ENCODE data around the gene B3GALT6. TPM values are rescaled to one million over a fixed set of nuclear protein-coding genes. Genes with fewer than 3 reads are reported as not detected.
"Not testable (repeated sequence)": the region's sequence is repeated elsewhere in the genome, so short reads cannot be mapped to it uniquely, and the experiment has no call there.

Gene B3GALT6
- total RNA-seq, 1 donor from 2014 or later = 43.2 TPM

GRCh38 chr1:1245178-1245816, 13.3 kb downstream of the B3GALT6 start:
- Mint-ChIP-seq H3K4me1 (ENCODE audit: unreplicated experiment) (no peaks in the 10 kb centered on the region), H3K4me3 (ENCODE audit: unreplicated experiment) (no peak overlapping the region), H3K9me3 (ENCODE audit: unreplicated experiment) (no peaks in the 10 kb centered on the region), H3K27me3 (ENCODE audit: unreplicated experiment) (peaks cover 2% of the 10 kb centered on the region), H3K36me3 (ENCODE audit: low read depth, unreplicated experiment) (no peaks in the 10 kb centered on the region), H3K27ac (ENCODE audit: unreplicated experiment) (no peak overlapping the region)
- no peak for DNase-seq (ENCODE audit: low spot score)
- TF ChIP-seq CTCF (IDR thresholded peaks at IDR 0.05; ENCODE audit: unreplicated experiment) = no peak

GRCh38 chr1:1245817-1246576, 14.0 kb downstream of the B3GALT6 start:
- no peak for DNase-seq (ENCODE audit: low spot score)
- Mint-ChIP-seq H3K9me3 (ENCODE audit: unreplicated experiment) (no peaks in the 10 kb centered on the region), H3K27me3 (ENCODE audit: unreplicated experiment) (peaks cover 2% of the 10 kb centered on the region), H3K4me1 (ENCODE audit: unreplicated experiment) (no peaks in the 10 kb centered on the region), H3K4me3 (ENCODE audit: unreplicated experiment) (no peak overlapping the region), H3K27ac (ENCODE audit: unreplicated experiment) (no peak overlapping the region), H3K36me3 (ENCODE audit: low read depth, unreplicated experiment) (no peaks in the 10 kb centered on the region)
- no peak for TF ChIP-seq CTCF (IDR thresholded peaks at IDR 0.05; ENCODE audit: unreplicated experiment)

- no peak for DNase-seq (ENCODE audit: low spot score)
- H3K4me3 Mint-ChIP-seq (ENCODE audit: unreplicated experiment) = no peak within 1 kb of the TSS
- H3K4me1 Mint-ChIP-seq (ENCODE audit: unreplicated experiment) = no peaks in the 10 kb centered on the region
- peaks cover 2% of the 10 kb centered on the region for H3K27me3 Mint-ChIP-seq (ENCODE audit: unreplicated experiment)
- H3K36me3 Mint-ChIP-seq (ENCODE audit: low read depth, unreplicated experiment) = no peaks in the 10 kb centered on the region
- H3K9me3 Mint-ChIP-seq (ENCODE audit: unreplicated experiment) = no peaks in the 10 kb centered on the region
- TF ChIP-seq CTCF (IDR thresholded peaks at IDR 0.05; ENCODE audit: unreplicated experiment) = no peak
- H3K27ac Mint-ChIP-seq (ENCODE audit: unreplicated experiment) = no peak within 1 kb of the TSS
Measured at GRCh38 chr1:1246577-1247340, 14.7 kb downstream of the B3GALT6 start, which contains the start of gene C1QTNF12. C1QTNF12 (minus strand) TSS chr1:1246722; CDS start chr1:1246690, 32 bp downstream.

- H3K27me3 Mint-ChIP-seq (ENCODE audit: unreplicated experiment) = peaks cover 3% of the 10 kb centered on the region
- H3K36me3 Mint-ChIP-seq (ENCODE audit: low read depth, unreplicated experiment) = no peaks in the 10 kb centered on the region
- no peaks in the 10 kb centered on the region for H3K9me3 Mint-ChIP-seq (ENCODE audit: unreplicated experiment)
- no peak for DNase-seq (ENCODE audit: low spot score)
- no peak overlapping the region for H3K4me3 Mint-ChIP-seq (ENCODE audit: unreplicated experiment)
- H3K4me1 Mint-ChIP-seq (ENCODE audit: unreplicated experiment) = no peaks in the 10 kb centered on the region
- no peak for TF ChIP-seq CTCF (IDR thresholded peaks at IDR 0.05; ENCODE audit: unreplicated experiment)
- H3K27ac Mint-ChIP-seq (ENCODE audit: unreplicated experiment) = no peak overlapping the region
Measured at GRCh38 chr1:1247341-1247913, 15.4 kb downstream of the B3GALT6 start.

- DNase-seq (ENCODE audit: low spot score); H3K4me3 Mint-ChIP-seq (ENCODE audit: unreplicated experiment); H3K36me3 Mint-ChIP-seq (ENCODE audit: low read depth, unreplicated experiment); H3K4me1 Mint-ChIP-seq (ENCODE audit: unreplicated experiment); H3K27ac Mint-ChIP-seq (ENCODE audit: unreplicated experiment); H3K9me3 Mint-ChIP-seq (ENCODE audit: unreplicated experiment); H3K27me3 Mint-ChIP-seq (ENCODE audit: unreplicated experiment): not testable (repeated sequence)
Measured at GRCh38 chr1:1248009-1248913, 16.2 kb downstream of the B3GALT6 start.

Measured in endothelial cell (in vitro differentiated cells).